ENCODE results near the gene IRGQ.

Gene IRGQ

GRCh38 chr19:43622956-43623355 lies 27.0 kb upstream of the IRGQ start:
- TF ChIP-seq CTCF (IDR thresholded peaks at IDR 0.05; ENCODE audit: unreplicated experiment in 3 of 3): no peak
- Mint-ChIP-seq H3K4me1 (peaks cover 22% of the 10 kb centered on the region), H3K27me3 (ENCODE audit: low read depth) (no peaks in the 10 kb centered on the region), H3K4me3 (no peak overlapping the region), H3K36me3 (ENCODE audit: low read depth) (peaks cover 38% of the 10 kb centered on the region), H3K9me3 (no peaks in the 10 kb centered on the region), H3K27ac (peak overlapping the region in 2 of 3 experiments; percentile 13 to 73)

- peak overlapping the region in 2 of 3 experiments; percentile 6 to 67 for H3K27ac Mint-ChIP-seq
- H3K9me3 Mint-ChIP-seq: no peaks in the 10 kb centered on the region
- peaks cover 22% of the 10 kb centered on the region for H3K4me1 Mint-ChIP-seq
- no peak for TF ChIP-seq CTCF (IDR thresholded peaks at IDR 0.05; ENCODE audit: unreplicated experiment in 3 of 3)
- H3K4me3 Mint-ChIP-seq: no peak overlapping the region
- H3K36me3 Mint-ChIP-seq (ENCODE audit: low read depth): peaks cover 30% of the 10 kb centered on the region
- H3K27me3 Mint-ChIP-seq (ENCODE audit: low read depth): no peaks in the 10 kb centered on the region
Measured at GRCh38 chr19:43622070-43622469, 26.1 kb upstream of the IRGQ start.

DNA sequence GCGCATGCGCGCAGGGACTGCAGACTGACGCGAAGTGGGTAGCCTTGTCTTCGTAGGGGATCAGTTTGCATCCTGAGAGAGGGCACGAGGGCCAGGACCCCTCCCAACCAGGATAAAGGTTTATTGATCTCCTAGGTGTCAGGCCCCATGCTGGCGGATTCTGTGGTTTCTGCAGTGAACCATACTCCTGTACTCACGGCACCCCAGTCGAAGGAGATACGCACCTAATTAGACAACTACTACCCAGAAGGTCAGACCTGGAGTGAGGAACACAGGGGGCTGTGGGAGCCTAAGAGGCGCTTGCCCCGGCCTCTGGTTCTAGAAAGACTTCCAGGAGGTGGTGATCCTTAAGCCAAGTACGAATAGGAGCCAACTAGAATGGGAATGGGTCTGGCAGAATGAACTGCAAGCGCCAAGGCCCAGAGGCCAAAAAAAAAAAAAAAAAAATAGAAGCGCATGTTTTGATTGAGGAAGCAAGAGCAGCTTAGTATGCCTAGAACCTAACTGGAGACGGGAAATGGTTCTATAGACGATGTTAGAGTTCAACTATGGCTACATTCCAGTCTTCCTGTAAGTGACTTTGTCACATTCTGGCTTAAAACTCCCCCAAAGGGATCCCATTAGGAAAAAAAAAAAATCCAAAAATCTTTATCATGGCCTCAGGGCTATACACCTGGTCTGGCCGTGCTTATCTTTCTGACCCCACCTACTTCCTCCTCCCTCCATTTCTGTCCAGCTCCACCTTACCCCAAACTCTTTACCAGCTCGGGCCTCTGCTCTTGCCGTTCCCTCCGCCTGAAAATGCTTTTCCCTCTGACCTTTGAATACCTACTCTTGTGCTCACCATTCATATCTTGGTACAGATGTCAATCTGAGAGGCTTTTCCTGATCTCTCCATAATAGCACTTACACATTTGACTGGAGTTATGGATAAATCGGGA lies 24.4 kb upstream of the IRGQ start:
- H3K27ac Mint-ChIP-seq: peak overlapping the region; percentile 99 to 100 (median 99)
- no peaks in the 10 kb centered on the region for H3K27me3 Mint-ChIP-seq (ENCODE audit: low read depth)
- no peaks in the 10 kb centered on the region for H3K9me3 Mint-ChIP-seq
- peaks cover 22% of the 10 kb centered on the region for H3K4me1 Mint-ChIP-seq
- TF ChIP-seq CTCF (IDR thresholded peaks at IDR 0.05; ENCODE audit: unreplicated experiment in 3 of 3): no peak
- peaks cover 20% of the 10 kb centered on the region for H3K36me3 Mint-ChIP-seq (ENCODE audit: low read depth)
- H3K4me3 Mint-ChIP-seq: peak overlapping the region; percentile 94 to 98 (median 97)

DNA sequence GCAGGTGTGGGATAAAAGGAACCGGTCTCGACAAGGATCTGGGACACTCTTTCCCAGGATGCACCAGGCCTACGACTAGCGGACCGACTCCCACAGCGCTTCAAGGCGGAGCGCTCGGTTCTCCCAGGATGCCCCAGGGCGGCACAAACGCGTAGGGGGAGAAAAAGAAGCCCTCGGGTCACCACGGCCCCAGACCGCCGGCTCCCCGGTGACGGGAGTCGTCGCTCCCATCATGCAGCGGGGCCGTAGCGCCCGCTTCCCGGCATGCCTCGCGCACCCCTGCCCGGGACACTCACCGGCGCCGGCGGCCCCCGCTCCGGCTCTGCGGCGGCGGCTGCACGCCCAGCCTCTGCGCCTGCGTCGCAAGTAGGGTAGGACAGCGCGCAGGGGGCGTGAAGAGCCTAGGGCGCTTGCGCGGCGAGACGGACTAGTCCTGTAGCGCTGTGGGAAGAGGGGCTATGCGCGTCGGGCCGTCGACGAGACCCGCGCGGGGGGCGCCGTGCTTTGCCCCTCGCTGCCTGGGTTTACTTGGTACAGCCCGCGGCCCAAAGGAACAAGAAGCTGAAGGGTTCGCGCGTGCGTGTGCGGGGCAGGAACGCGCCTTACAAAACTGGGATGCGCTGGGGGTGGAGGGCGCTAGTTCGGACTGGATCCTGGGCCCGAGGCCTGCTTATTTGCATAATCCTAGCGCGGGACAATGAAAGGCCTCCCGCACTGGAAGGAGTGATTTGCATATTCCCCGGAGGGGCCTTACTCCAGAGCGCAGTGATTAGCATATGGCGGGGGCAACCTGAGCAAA lies 23.5 kb upstream of the IRGQ start, which contains the start of gene ZNF428:
TSS of gene ZNF428 (minus strand) at position 368 of the 799 bp plus-strand sequence. CDS start 5,325 bp downstream, outside the sequence.
- H3K9me3 Mint-ChIP-seq: no peaks in the 10 kb centered on the region

GRCh38 chr19:43618921-43619261 lies 23.0 kb upstream of the IRGQ start:
- H3K4me3 Mint-ChIP-seq: peak overlapping the region; percentile 94 to 98 (median 97)
- peak overlapping the region; percentile 99 to 100 (median 99) for H3K27ac Mint-ChIP-seq
- peaks cover 22% of the 10 kb centered on the region for H3K4me1 Mint-ChIP-seq
- TF ChIP-seq CTCF (IDR thresholded peaks at IDR 0.05; ENCODE audit: unreplicated experiment in 3 of 3): no peak
- H3K36me3 Mint-ChIP-seq (ENCODE audit: low read depth): peaks cover 23% of the 10 kb centered on the region
- no peaks in the 10 kb centered on the region for H3K27me3 Mint-ChIP-seq (ENCODE audit: low read depth)
- no peaks in the 10 kb centered on the region for H3K9me3 Mint-ChIP-seq

More for the DNA sequence above, 23.5 kb upstream of the IRGQ start, which contains the start of gene ZNF428:
- Mint-ChIP-seq H3K36me3 (ENCODE audit: low read depth) (peaks cover 23% of the 10 kb centered on the region), H3K27me3 (ENCODE audit: low read depth) (no peaks in the 10 kb centered on the region), H3K27ac (peak within 1 kb of the TSS; percentile 99 to 100 (median 99)), H3K4me1 (peaks cover 22% of the 10 kb centered on the region), H3K4me3 (peak within 1 kb of the TSS; percentile 94 to 98 (median 97))
- TF ChIP-seq CTCF (IDR thresholded peaks at IDR 0.05; ENCODE audit: unreplicated experiment in 3 of 3): no peak
